Measurements from ENCODE around the gene SPAG16. TPM values are rescaled to one million over a fixed set of nuclear protein-coding genes. Genes with fewer than 3 reads are reported as not detected.

The SPAG16 gene
- total RNA-seq, 2 donors from 2014 or later, result 8.2 to 9.0 TPM

- Mint-ChIP-seq H3K9me3 (peaks cover 0 to 1% of the 10 kb centered on the region in 2 donors), H3K4me3 (no peak overlapping the region), H3K27me3 (ENCODE audit: low read depth) (no peaks in the 10 kb centered on the region), H3K4me1 (ENCODE audit: low read depth) (no peaks in the 10 kb centered on the region), H3K27ac (no peak overlapping the region), H3K36me3 (ENCODE audit: insufficient read depth in 2 of 2) (no peaks in the 10 kb centered on the region)
- ATAC-seq (replicated peaks in 1 of 2), result no peak
- DNase-seq, result no peak
Measured at GRCh38 chr2:213868526-213868925, 584.3 kb downstream of the SPAG16 start.

- H3K4me3 Mint-ChIP-seq, result no peak overlapping the region
- no peaks in the 10 kb centered on the region for H3K36me3 Mint-ChIP-seq (ENCODE audit: insufficient read depth in 2 of 2)
- peaks cover 5% of the 10 kb centered on the region for H3K27me3 Mint-ChIP-seq (ENCODE audit: low read depth)
- no peak for ATAC-seq (replicated peaks in 1 of 2)
- H3K4me1 Mint-ChIP-seq (ENCODE audit: low read depth), result no peaks in the 10 kb centered on the region
- peaks cover 0 to 3% of the 10 kb centered on the region in 2 donors for H3K9me3 Mint-ChIP-seq
- DNase-seq, result no peak
- no peak overlapping the region for H3K27ac Mint-ChIP-seq
Measured at GRCh38 chr2:213885485-213885884, 601.2 kb downstream of the SPAG16 start.

- Mint-ChIP-seq H3K27me3 (ENCODE audit: low read depth) (no peaks in the 10 kb centered on the region), H3K36me3 (ENCODE audit: insufficient read depth in 2 of 2) (peaks cover 0 to under 1% of the 10 kb centered on the region in 2 donors), H3K9me3 (peaks cover 2 to 4% of the 10 kb centered on the region in 2 donors), H3K27ac (no peak overlapping the region), H3K4me1 (ENCODE audit: low read depth) (no peaks in the 10 kb centered on the region), H3K4me3 (no peak overlapping the region)
- ATAC-seq (replicated peaks in 1 of 2) (no peak), DNase-seq (no peak)
Measured at GRCh38 chr2:213914510-213914909, 630.2 kb downstream of the SPAG16 start.

- peaks cover 12 to 21% of the 10 kb centered on the region in 2 donors for H3K9me3 Mint-ChIP-seq
- no peak overlapping the region for H3K4me3 Mint-ChIP-seq
- ATAC-seq (replicated peaks in 1 of 2) (no peak), DNase-seq (no peak)
- no peaks in the 10 kb centered on the region for H3K27me3 Mint-ChIP-seq (ENCODE audit: low read depth)
- peaks cover 0 to 4% of the 10 kb centered on the region in 2 donors for H3K36me3 Mint-ChIP-seq (ENCODE audit: insufficient read depth in 2 of 2)
- H3K27ac Mint-ChIP-seq, result no peak overlapping the region
- H3K4me1 Mint-ChIP-seq (ENCODE audit: low read depth), result no peaks in the 10 kb centered on the region
Measured at GRCh38 chr2:213920014-213920413, 635.8 kb downstream of the SPAG16 start.

- ATAC-seq (replicated peaks in 1 of 2), result no peak
- H3K4me1 Mint-ChIP-seq (ENCODE audit: low read depth), result no peaks in the 10 kb centered on the region
- H3K27ac Mint-ChIP-seq, result no peak overlapping the region
- peaks cover 12 to 21% of the 10 kb centered on the region in 2 donors for H3K9me3 Mint-ChIP-seq
- peaks cover 0 to 4% of the 10 kb centered on the region in 2 donors for H3K36me3 Mint-ChIP-seq (ENCODE audit: insufficient read depth in 2 of 2)
- no peak overlapping the region for H3K4me3 Mint-ChIP-seq
- H3K27me3 Mint-ChIP-seq (ENCODE audit: low read depth), result no peaks in the 10 kb centered on the region
- DNase-seq, result no peak
Measured at GRCh38 chr2:213923543-213923942, 639.3 kb downstream of the SPAG16 start.

GRCh38 chr2:213934560-213934959 is 650.3 kb downstream of the SPAG16 start:
- Mint-ChIP-seq H3K27ac (no peak overlapping the region), H3K4me3 (no peak overlapping the region), H3K9me3 (no peaks in the 10 kb centered on the region), H3K36me3 (ENCODE audit: insufficient read depth in 2 of 2) (no peaks in the 10 kb centered on the region), H3K27me3 (ENCODE audit: low read depth) (peaks cover 1% of the 10 kb centered on the region), H3K4me1 (ENCODE audit: low read depth) (peaks cover under 1% of the 10 kb centered on the region)
- DNase-seq (peak in 1 of 2 donors; percentile 3), ATAC-seq (replicated peaks in 1 of 2) (no peak)

GRCh38 chr2:213958086-213958485 is 673.8 kb downstream of the SPAG16 start:
- Mint-ChIP-seq H3K36me3 (ENCODE audit: insufficient read depth in 2 of 2) (no peaks in the 10 kb centered on the region), H3K4me3 (no peak overlapping the region), H3K27ac (no peak overlapping the region), H3K4me1 (ENCODE audit: low read depth) (no peaks in the 10 kb centered on the region), H3K27me3 (ENCODE audit: low read depth) (no peaks in the 10 kb centered on the region), H3K9me3 (peaks cover 0 to 3% of the 10 kb centered on the region in 2 donors)
- ATAC-seq (replicated peaks in 1 of 2), result no peak
- no peak for DNase-seq

GRCh38 chr2:213959589-213959988 is 675.3 kb downstream of the SPAG16 start:
- Mint-ChIP-seq H3K27ac (no peak overlapping the region), H3K27me3 (ENCODE audit: low read depth) (no peaks in the 10 kb centered on the region), H3K36me3 (ENCODE audit: insufficient read depth in 2 of 2) (no peaks in the 10 kb centered on the region), H3K9me3 (peaks cover 0 to 3% of the 10 kb centered on the region in 2 donors), H3K4me3 (no peak overlapping the region), H3K4me1 (ENCODE audit: low read depth) (no peaks in the 10 kb centered on the region)
- ATAC-seq (replicated peaks in 1 of 2) (no peak), DNase-seq (no peak)

GRCh38 chr2:213971536-213971935 is 687.3 kb downstream of the SPAG16 start:
- no peak overlapping the region for H3K27ac Mint-ChIP-seq
- H3K4me1 Mint-ChIP-seq (ENCODE audit: low read depth), result no peaks in the 10 kb centered on the region
- H3K36me3 Mint-ChIP-seq (ENCODE audit: insufficient read depth in 2 of 2), result no peaks in the 10 kb centered on the region
- ATAC-seq (replicated peaks in 1 of 2) (no peak), DNase-seq (no peak)
- H3K27me3 Mint-ChIP-seq (ENCODE audit: low read depth), result no peaks in the 10 kb centered on the region
- H3K4me3 Mint-ChIP-seq, result no peak overlapping the region
- H3K9me3 Mint-ChIP-seq, result no peaks in the 10 kb centered on the region

- Mint-ChIP-seq H3K27me3 (ENCODE audit: low read depth) (no peaks in the 10 kb centered on the region), H3K36me3 (ENCODE audit: insufficient read depth in 2 of 2) (no peaks in the 10 kb centered on the region), H3K9me3 (no peaks in the 10 kb centered on the region), H3K27ac (no peak overlapping the region), H3K4me1 (ENCODE audit: low read depth) (no peaks in the 10 kb centered on the region), H3K4me3 (no peak overlapping the region)
- DNase-seq (no peak), ATAC-seq (replicated peaks in 1 of 2) (no peak)
Measured at GRCh38 chr2:213980883-213981282, 696.6 kb downstream of the SPAG16 start.

- DNase-seq (no peak), ATAC-seq (replicated peaks in 1 of 2) (no peak)
- H3K27me3 Mint-ChIP-seq (ENCODE audit: low read depth), result no peaks in the 10 kb centered on the region
- no peak overlapping the region for H3K4me3 Mint-ChIP-seq
- peaks cover 0 to 2% of the 10 kb centered on the region in 2 donors for H3K9me3 Mint-ChIP-seq
- H3K36me3 Mint-ChIP-seq (ENCODE audit: insufficient read depth in 2 of 2), result no peaks in the 10 kb centered on the region
- no peaks in the 10 kb centered on the region for H3K4me1 Mint-ChIP-seq (ENCODE audit: low read depth)
- no peak overlapping the region for H3K27ac Mint-ChIP-seq
Measured at GRCh38 chr2:213989207-213989606, 704.9 kb downstream of the SPAG16 start.

- H3K4me1 Mint-ChIP-seq (ENCODE audit: low read depth), result no peaks in the 10 kb centered on the region
- no peak overlapping the region for H3K27ac Mint-ChIP-seq
- H3K27me3 Mint-ChIP-seq (ENCODE audit: low read depth), result no peaks in the 10 kb centered on the region
- DNase-seq (no peak), ATAC-seq (replicated peaks in 1 of 2) (no peak)
- H3K4me3 Mint-ChIP-seq, result no peak overlapping the region
- H3K9me3 Mint-ChIP-seq, result peaks cover 0 to 2% of the 10 kb centered on the region in 2 donors
- H3K36me3 Mint-ChIP-seq (ENCODE audit: insufficient read depth in 2 of 2), result no peaks in the 10 kb centered on the region
Measured at GRCh38 chr2:213991453-213992108, 707.3 kb downstream of the SPAG16 start.

GRCh38 chr2:213995400-213996105 is 711.3 kb downstream of the SPAG16 start:
- Mint-ChIP-seq H3K4me3 (no peak overlapping the region), H3K27ac (no peak overlapping the region), H3K4me1 (ENCODE audit: low read depth) (no peaks in the 10 kb centered on the region), H3K9me3 (peaks cover 2 to 6% of the 10 kb centered on the region in 2 donors), H3K36me3 (ENCODE audit: insufficient read depth in 2 of 2) (no peaks in the 10 kb centered on the region), H3K27me3 (ENCODE audit: low read depth) (no peaks in the 10 kb centered on the region)
- DNase-seq (no peak), ATAC-seq (replicated peaks in 1 of 2) (no peak)
